ENCODE results near the gene OR2W3. TPM values are rescaled to one million over a fixed set of nuclear protein-coding genes. Genes with fewer than 3 reads are reported as not detected.

The OR2W3 gene
- total RNA-seq: 6.3 TPM

GRCh38 chr1:247895163-247895637 lies at the start of gene OR2W3:
OR2W3 (plus strand) TSS chr1:247895587; CDS start chr1:247895587, 0 bp downstream.

GRCh38 chr1:247857069-247857984 lies 38.1 kb upstream of the OR2W3 start, which contains the start of gene TRIM58:
TRIM58 (plus strand) TSS chr1:247857187; CDS start chr1:247857247, 60 bp downstream.

GRCh38 chr1:247919952-247920351 lies 24.6 kb downstream of the OR2W3 start, which contains the start of gene OR2T8:
OR2T8 (plus strand) TSS chr1:247920252; CDS start chr1:247921018, 766 bp downstream.

GRCh38 chr1:247924868-247925267 lies 29.5 kb downstream of the OR2W3 start, which contains the start of gene OR2AJ1:
OR2AJ1 (plus strand) TSS chr1:247924889; CDS start chr1:247933769, 8,880 bp downstream.

Other genes with a start within 250 kb of the OR2W3 start
- gene OR13G1, start 215.8 kb upstream of the OR2W3 start, total RNA-seq: not detected
- not detected for gene OR6F1, start 178.9 kb upstream of the OR2W3 start, total RNA-seq
- 0.94 TPM for gene OR14K1, start 157.0 kb upstream of the OR2W3 start, total RNA-seq
- gene OR14A2, start 147.4 kb upstream of the OR2W3 start, total RNA-seq: not detected
- not detected for gene OR1C1, start 135.0 kb upstream of the OR2W3 start, total RNA-seq
- not detected for gene OR14A16, start 71.5 kb upstream of the OR2W3 start, total RNA-seq
- not detected for gene OR11L1, start 53.7 kb upstream of the OR2W3 start, total RNA-seq
- 5.3 TPM for gene TRIM58, start 38.4 kb upstream of the OR2W3 start, total RNA-seq
- gene OR2T8, start 24.7 kb downstream of the OR2W3 start, total RNA-seq: 0.94 TPM
- not detected for gene OR2AJ1, start 29.3 kb downstream of the OR2W3 start, total RNA-seq
- 5.0 TPM for gene OR2L8, start 53.3 kb downstream of the OR2W3 start, total RNA-seq
- gene OR2AK2, start 69.6 kb downstream of the OR2W3 start, total RNA-seq: 6.6 TPM
- gene OR2L5, start 118.1 kb downstream of the OR2W3 start, total RNA-seq: 3.1 TPM
- gene OR2L2, start 134.5 kb downstream of the OR2W3 start, total RNA-seq: 1.6 TPM
- 2.8 TPM for gene OR2L3, start 151.2 kb downstream of the OR2W3 start, total RNA-seq
- 1.9 TPM for gene OR2L13, start 199.6 kb downstream of the OR2W3 start, total RNA-seq
- gene OR2M5, start 249.6 kb downstream of the OR2W3 start, total RNA-seq: not detected